ENCODE measurements around the gene C15orf62.

C15orf62 gene

DNA sequence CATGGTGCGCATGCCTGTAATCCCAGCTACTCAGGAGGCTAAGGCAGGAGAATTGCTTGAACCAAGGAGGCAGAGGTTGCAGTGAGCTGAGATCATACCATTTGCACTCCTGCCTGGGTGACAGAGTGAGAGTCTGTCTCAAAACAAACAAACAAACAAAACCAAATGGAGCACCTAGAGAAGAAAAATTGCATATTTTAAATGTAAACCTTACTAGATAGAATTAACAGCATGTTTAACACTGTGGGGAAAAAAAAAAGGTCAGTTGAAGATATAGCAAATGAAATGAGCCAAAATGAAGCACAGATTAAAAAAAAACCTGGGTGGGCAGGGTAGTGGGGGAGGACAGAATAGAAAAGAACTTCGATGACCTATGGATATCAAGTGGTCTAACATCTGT is 51.4 kb downstream of the C15orf62 start:
- TF ChIP-seq CTCF (conservative IDR thresholded peaks at IDR 0.05) (no peak), ZFX (IDR thresholded peaks at IDR 0.05) (no peak)
- H3K27ac ChIP-seq: no peak overlapping the region
